Right lobe of liver (tissue), 6 donors: ENCODE measurements around the gene YBX2. TPM values are rescaled to one million over a fixed set of nuclear protein-coding genes. Genes with fewer than 3 reads are reported as not detected.
"Not testable (repeated sequence)": the region's sequence is repeated elsewhere in the genome, so short reads cannot be mapped to it uniquely, and the experiment has no call there.

Source experiments
- ATAC-seq, 4 donors: fragments of 200-7000 bp; cut with Tn5 transposase; one replicate each; pipeline ENCODE4 v1.9.1; 2020; ENCODE audit warnings: mild to moderate bottlenecking in 4 of 4, moderate library complexity in 4 of 4
- DNase-seq, 3 donors: peaks; one replicate each; pipeline ENCODE4 v3.0.0-alpha.2; 2020
- H3K27ac ChIP-seq, 3 donors: fragments of 200-600 bp; one replicate each; pipeline ENCODE4 v1.8.0; 2022
- H3K27me3 ChIP-seq, 2 donors: fragments of 200-600 bp; one replicate each; pipeline ENCODE4 v1.8.0; 2022
- H3K36me3 ChIP-seq, 4 donors: fragments of 200-600 bp; sonication (generic) in 1 of 4; one replicate each; pipeline versions ENCODE4 v1.5.1 to v1.8.0; 2017 to 2022; ENCODE audit warnings: control low read depth in 1 of 4
- H3K4me1 ChIP-seq, 4 donors: fragments of 200-600 bp; sonication (generic) in 1 of 4; one replicate each; pipeline versions ENCODE4 v1.5.1 to v1.8.0; 2017 to 2022; ENCODE audit warnings: control low read depth in 1 of 4
- H3K4me3 ChIP-seq, 3 donors: fragments of 200-600 bp; one replicate each; pipeline ENCODE4 v1.8.0; 2022
- H3K9me3 ChIP-seq, 4 donors: fragments of 200-600 bp; sonication (generic) in 1 of 4; one replicate each; pipeline versions ENCODE4 v1.5.1 to v1.8.0; 2017 to 2022; ENCODE audit warnings: control low read depth in 1 of 4
- POLR2A ChIP-seq: fragments of 450-650 bp; IDR thresholded peaks from one replicate; pipeline ENCODE4 v1.6.1; 2017; ENCODE audit warnings: antibody characterized with exemption, mild to moderate bottlenecking
- WGBS: methylation state at CpG from one replicate; pipeline ENCODE4 v1.1.6; 2018; ENCODE audit warnings: low coverage, low lambda C conversion rate; ENCODE audit not compliant: insufficient coverage; ENCODE audit errors: missing lambda C conversion rate; 5-methylcytosine and 5-hydroxymethylcytosine counted together
- intact Hi-C, 2 donors: fragments of 100-400 bp; cut with DNase I; formaldehyde crosslinking; loops; one replicate each; pipeline versions ENCODE4 v1.11.2 to v1.14.1; 2022
- total RNA-seq, 6 experiments: library from RNA; depleted of rRNA in 2 of 6; stranded (reverse); fragments of >200 nt in 2 of 6; fragmentation: NEBNext Ultra II Directional in 3 of 6; extraction: Animal tissue kit (Norgen Biotek cat#: 25700) in 3 of 6; gene quantifications; one replicate each; pipeline versions ENCODE4 v1.1.0 to v1.2.4, GENCODE V29; 2016 to 2023
- TF ChIP-seq, protein P1 (sequence below), 4 donors: fragments of 200-600 bp in 3 of 4; fragments of 450-650 bp in 1 of 4; IDR thresholded peaks; one replicate each; pipeline versions ENCODE4 v1.5.1 to v1.8.0; 2016 to 2022; ENCODE audit warnings: antibody characterized with exemption in 4 of 4, mild to moderate bottlenecking in 2 of 4
- donor health status: DM: no; HTN: yes; CAD: no.
- donor health status: DM: no; HTN: no; CAD: no.
- donor health status: DM: no; HTN: no; CAD: no.
- donor health status: DM: no; HTN: yes; CAD: no.
- donor health status: DM: no; HTN: yes; CAD: no.

The YBX2 gene
- total RNA-seq, 6 experiments from 2014 or later = 0.27 to 1.7 (median 0.90) TPM

DNA sequence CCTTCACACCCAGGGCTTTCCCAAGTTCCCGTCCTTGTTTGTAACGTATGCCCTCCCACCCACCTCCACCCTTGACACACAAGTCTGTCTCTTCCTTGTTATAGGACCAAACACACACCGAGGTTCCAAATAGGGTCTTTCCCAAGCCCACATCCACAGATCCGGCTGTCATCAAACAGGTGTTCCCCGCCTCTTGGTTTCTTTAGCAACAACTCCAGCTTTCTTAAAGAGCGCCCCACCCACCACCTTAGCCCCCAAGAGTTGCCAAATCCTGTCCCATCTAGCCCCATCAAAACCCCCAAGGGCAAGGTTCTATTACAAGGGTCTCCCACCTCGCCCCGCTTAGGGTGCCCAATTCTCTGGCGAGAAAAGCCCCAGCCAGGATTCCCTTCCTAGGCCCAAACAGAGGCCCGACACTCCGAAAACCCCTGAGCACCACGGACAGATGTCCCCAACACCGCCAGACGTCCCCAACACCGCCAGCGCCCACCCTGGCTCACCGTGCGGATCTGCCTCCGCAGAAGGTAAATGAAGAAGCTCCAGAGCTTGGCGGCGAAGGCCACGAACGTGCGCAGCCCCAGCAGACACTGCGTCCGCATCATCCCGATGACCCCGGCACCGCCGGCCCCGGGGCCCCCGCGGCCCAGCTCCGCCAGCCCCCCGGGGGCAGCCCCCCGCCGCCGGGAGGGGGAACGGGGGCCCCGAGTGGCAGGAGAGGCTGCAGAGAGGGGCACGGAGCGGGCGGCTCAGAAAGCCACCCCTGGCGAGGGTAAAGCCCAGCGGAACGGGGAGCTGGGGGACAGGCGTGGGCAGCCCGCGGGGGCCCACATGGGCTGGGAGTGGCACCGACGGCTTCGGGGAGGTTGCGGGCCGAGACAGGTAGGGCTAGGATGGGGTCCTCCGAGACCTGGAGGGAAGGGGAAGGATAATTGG is 43.5 kb downstream of the YBX2 start:
- no peaks in the 10 kb centered on the region for H3K27me3 ChIP-seq
- peaks cover 0 to 28% (median 8%) of the 10 kb centered on the region in 4 donors for H3K4me1 ChIP-seq
- intact Hi-C loops = no loop called here
- no peak for TF ChIP-seq POLR2A
- peak overlapping the region; percentile 75 to 96 (median 85) for H3K4me3 ChIP-seq
- ATAC-seq (peak in 1 of 4 donors; percentile 1), DNase-seq (peak in 2 of 3 donors; percentile 57 to 70)
- H3K9me3 ChIP-seq = no peaks in the 10 kb centered on the region
- H3K27ac ChIP-seq = peak overlapping the region; percentile 99 to 100 (median 99)
- WGBS = under 1% methylated on average over 34 of the region's 55 CpGs
- peaks cover 0 to 16% (median 9%) of the 10 kb centered on the region in 4 donors for H3K36me3 ChIP-seq

DNA sequence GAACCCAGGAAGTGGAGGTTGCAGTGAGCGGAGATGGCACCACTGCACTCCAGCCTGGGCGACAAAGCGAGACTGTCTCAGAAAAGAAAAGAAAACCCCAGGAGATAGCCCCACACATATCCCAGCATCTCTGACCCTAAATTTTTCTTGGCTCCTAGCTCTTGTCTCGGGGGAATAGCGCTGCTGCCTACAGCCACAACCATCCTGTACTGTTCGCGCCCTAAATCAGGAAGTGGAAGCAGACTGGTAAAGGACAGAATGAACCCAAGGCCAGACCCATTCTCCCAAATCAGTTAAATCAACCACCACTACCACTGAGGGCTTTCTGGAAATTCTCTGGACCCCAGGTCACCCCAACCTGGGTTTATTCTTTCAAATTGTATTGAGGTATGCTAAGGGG is 44.6 kb downstream of the YBX2 start:
- peaks cover 0 to 28% (median 8%) of the 10 kb centered on the region in 4 donors for H3K36me3 ChIP-seq
- no peaks in the 10 kb centered on the region for H3K27me3 ChIP-seq
- ATAC-seq = no peak
- no peak for DNase-seq
- H3K4me3 ChIP-seq = peak overlapping the region in 2 of 3 donors; percentile 75 to 85
- TF ChIP-seq, protein P1, sequence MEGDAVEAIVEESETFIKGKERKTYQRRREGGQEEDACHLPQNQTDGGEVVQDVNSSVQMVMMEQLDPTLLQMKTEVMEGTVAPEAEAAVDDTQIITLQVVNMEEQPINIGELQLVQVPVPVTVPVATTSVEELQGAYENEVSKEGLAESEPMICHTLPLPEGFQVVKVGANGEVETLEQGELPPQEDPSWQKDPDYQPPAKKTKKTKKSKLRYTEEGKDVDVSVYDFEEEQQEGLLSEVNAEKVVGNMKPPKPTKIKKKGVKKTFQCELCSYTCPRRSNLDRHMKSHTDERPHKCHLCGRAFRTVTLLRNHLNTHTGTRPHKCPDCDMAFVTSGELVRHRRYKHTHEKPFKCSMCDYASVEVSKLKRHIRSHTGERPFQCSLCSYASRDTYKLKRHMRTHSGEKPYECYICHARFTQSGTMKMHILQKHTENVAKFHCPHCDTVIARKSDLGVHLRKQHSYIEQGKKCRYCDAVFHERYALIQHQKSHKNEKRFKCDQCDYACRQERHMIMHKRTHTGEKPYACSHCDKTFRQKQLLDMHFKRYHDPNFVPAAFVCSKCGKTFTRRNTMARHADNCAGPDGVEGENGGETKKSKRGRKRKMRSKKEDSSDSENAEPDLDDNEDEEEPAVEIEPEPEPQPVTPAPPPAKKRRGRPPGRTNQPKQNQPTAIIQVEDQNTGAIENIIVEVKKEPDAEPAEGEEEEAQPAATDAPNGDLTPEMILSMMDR (IDR thresholded peaks at IDR 0.05) = no peak
- TF ChIP-seq POLR2A = no peak
- H3K9me3 ChIP-seq = no peaks in the 10 kb centered on the region
- 96% methylated on average over 4 of the region's 7 CpGs for WGBS
- H3K4me1 ChIP-seq = peaks cover 0 to 28% (median 8%) of the 10 kb centered on the region in 4 donors
- intact Hi-C loops = no loop called here
- no peak overlapping the region for H3K27ac ChIP-seq

DNA sequence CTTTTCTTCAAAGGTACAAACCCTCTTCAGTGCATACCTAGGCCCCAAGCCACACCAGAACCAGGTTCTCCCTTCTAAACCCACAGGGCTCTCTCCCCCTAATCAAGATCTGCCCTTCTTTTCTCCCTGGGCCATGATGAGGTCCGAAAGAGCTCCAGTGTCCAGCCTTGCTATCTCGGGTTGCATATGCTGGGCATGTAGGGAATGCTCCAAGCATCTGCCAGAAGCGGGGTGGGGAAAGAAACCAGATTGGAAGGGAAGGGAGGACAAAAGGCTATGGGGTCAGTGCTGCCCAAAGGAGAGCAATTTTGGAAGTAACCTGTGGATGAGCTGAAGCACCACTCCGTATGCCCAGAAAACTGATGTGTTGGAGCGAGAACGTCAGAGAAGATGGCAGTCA is 45.2 kb downstream of the YBX2 start:
- no peak for TF ChIP-seq POLR2A
- TF ChIP-seq, protein P1 (IDR thresholded peaks at IDR 0.05) = no peak
- Histone ChIP-seq H3K27ac (no peak overlapping the region), H3K9me3 (no peaks in the 10 kb centered on the region), H3K27me3 (no peaks in the 10 kb centered on the region), H3K4me1 (peaks cover 0 to 28% (median 8%) of the 10 kb centered on the region in 4 donors), H3K36me3 (peaks cover 0 to 29% (median 10%) of the 10 kb centered on the region in 4 donors), H3K4me3 (no peak overlapping the region)
- DNase-seq = no peak
- no peak for ATAC-seq
- WGBS = 90% methylated on average over 4 of the region's 6 CpGs
- intact Hi-C loops = no loop called here

DNA sequence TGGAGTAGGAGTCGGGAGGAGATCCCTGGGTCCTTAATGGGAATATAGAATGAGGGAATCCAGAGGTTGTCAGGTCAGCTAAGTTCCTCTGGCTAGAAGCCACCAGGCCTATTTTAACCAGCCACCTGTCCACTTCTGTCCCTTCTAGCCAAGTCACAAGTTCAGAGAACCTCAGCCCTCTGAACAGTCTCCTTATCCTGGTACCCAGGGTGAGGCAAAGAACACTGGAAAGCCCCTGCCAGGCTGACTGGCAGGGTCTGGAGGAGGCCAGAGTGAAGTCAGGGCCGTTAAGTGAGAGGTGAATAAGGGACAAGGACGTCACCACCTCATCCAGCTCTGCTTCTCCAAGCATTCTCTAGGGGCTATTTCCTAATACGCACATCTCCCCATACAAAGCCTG is 45.6 kb downstream of the YBX2 start:
- 61% methylated on average over 3 of the region's 4 CpGs for WGBS
- intact Hi-C loops = no loop called here
- peaks cover 0 to 30% (median 11%) of the 10 kb centered on the region in 4 donors for H3K36me3 ChIP-seq
- H3K9me3 ChIP-seq = no peaks in the 10 kb centered on the region
- ATAC-seq = no peak
- no peaks in the 10 kb centered on the region for H3K27me3 ChIP-seq
- peaks cover 0 to 28% (median 8%) of the 10 kb centered on the region in 4 donors for H3K4me1 ChIP-seq
- H3K4me3 ChIP-seq = no peak overlapping the region
- no peak for DNase-seq
- TF ChIP-seq, protein P1 (IDR thresholded peaks at IDR 0.05) = no peak
- TF ChIP-seq POLR2A = no peak
- no peak overlapping the region for H3K27ac ChIP-seq

DNA sequence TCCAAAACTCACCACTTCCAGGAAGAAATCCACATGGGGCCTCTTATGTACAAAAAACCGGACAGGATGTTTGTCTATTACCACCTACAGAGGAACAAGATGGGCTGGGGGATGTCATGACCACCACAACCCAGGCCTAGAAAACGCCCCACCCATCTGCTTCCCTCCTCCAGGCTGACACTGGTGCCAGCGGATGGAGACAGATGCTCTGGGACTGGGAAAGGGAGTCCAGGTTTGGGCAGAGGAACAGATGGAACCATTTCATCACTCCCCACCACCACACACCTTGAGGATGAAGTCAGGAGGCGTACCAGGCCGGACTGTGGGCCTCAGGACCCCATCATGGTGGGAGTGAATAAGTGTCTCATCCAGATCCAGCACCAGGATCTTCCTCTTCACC is 47.7 kb downstream of the YBX2 start:
- WGBS = 89% methylated on average over 5 of the region's 5 CpGs
- ATAC-seq = no peak
- H3K27me3 ChIP-seq = no peaks in the 10 kb centered on the region
- H3K27ac ChIP-seq = no peak overlapping the region
- H3K4me3 ChIP-seq = no peak overlapping the region
- H3K4me1 ChIP-seq = peaks cover 0 to 23% (median 6%) of the 10 kb centered on the region in 4 donors
- intact Hi-C loops = no loop called here
- no peak for TF ChIP-seq POLR2A
- TF ChIP-seq, protein P1 (IDR thresholded peaks at IDR 0.05) = no peak
- H3K36me3 ChIP-seq = peaks cover 0 to 30% (median 11%) of the 10 kb centered on the region in 4 donors
- no peaks in the 10 kb centered on the region for H3K9me3 ChIP-seq
- DNase-seq = no peak

DNA sequence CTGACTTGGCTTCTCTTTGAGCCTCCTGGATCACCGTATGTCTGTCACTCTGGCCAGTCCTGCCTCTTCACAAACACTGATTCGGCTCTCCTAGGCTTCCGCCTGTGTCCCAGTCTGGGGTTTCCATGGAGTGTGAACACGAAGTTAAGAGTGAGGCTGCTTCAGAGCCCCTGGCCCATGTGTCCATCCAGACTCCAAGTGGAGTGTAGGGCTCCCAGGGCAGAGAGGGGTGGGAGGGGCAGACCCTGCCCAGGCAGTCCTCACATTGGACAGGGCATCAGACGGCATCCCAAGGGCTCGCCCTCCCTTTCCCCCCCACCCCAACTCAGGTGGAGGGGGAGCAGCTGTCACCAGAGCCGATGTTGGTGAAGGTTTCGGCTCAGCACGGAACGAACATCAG is 50.6 kb downstream of the YBX2 start:
- Histone ChIP-seq H3K27ac (peak overlapping the region in 2 of 3 donors; percentile 97 to 99), H3K36me3 (peaks cover 5 to 40% (median 18%) of the 10 kb centered on the region in 4 donors), H3K4me3 (peak overlapping the region in 2 of 3 donors; percentile 84 to 90), H3K4me1 (peaks cover 0 to 27% (median 8%) of the 10 kb centered on the region in 4 donors)
- 67% methylated on average over 6 of the region's 10 CpGs for WGBS
- H3K9me3 ChIP-seq, H3K27me3 ChIP-seq, DNase-seq, intact Hi-C loops, ATAC-seq: not testable (repeated sequence)
